Hematopoietic multipotent progenitor cell treated with erythropoietin and hydrocortisone succinate and interleukin-3 and kit ligand, for 4 days (in vitro differentiated cells): ENCODE data around the gene ENDOD1.
"Not testable (repeated sequence)": the region's sequence is repeated elsewhere in the genome, so short reads cannot be mapped to it uniquely, and the experiment has no call there.

Source experiments
- DNase-seq: peaks from one replicate; pipeline ENCODE4 v3.0.0-alpha.2; 2015

ENDOD1 gene

GRCh38 chr11:95104121-95104830 is 14.6 kb downstream of the ENDOD1 start:
- no peak for DNase-seq

- no peak for DNase-seq
These were observed 15.2 kb downstream of the ENDOD1 start for GRCh38 chr11:95104856-95105255.

- DNase-seq = peak; percentile 31
These were observed 18.5 kb downstream of the ENDOD1 start for GRCh38 chr11:95108159-95108611.

- peak; percentile 91 for DNase-seq
These were observed 19.3 kb downstream of the ENDOD1 start for GRCh38 chr11:95108671-95109551.

- DNase-seq = not testable (repeated sequence)
These were observed 21.8 kb downstream of the ENDOD1 start for GRCh38 chr11:95111471-95111870.

- no peak for DNase-seq
These were observed 22.4 kb downstream of the ENDOD1 start for GRCh38 chr11:95111923-95112540.

GRCh38 chr11:95115597-95115996 is 26.0 kb downstream of the ENDOD1 start:
- no peak for DNase-seq

GRCh38 chr11:95119361-95120060 is 29.9 kb downstream of the ENDOD1 start:
- DNase-seq = no peak

- DNase-seq = no peak
These were observed 32.1 kb downstream of the ENDOD1 start for GRCh38 chr11:95121698-95122097.

- no peak for DNase-seq
These were observed 33.9 kb downstream of the ENDOD1 start for GRCh38 chr11:95123556-95123955.

GRCh38 chr11:95128602-95129001 is 39.0 kb downstream of the ENDOD1 start:
- no peak for DNase-seq

- DNase-seq = peak; percentile 88
These were observed 43.3 kb downstream of the ENDOD1 start for GRCh38 chr11:95132956-95133355.

GRCh38 chr11:95134491-95134890 is 44.8 kb downstream of the ENDOD1 start:
- DNase-seq = no peak

GRCh38 chr11:95135155-95135554 is 45.5 kb downstream of the ENDOD1 start:
- no peak for DNase-seq

GRCh38 chr11:95135880-95136279 is 46.2 kb downstream of the ENDOD1 start:
- DNase-seq = no peak

- DNase-seq = not testable (repeated sequence)
These were observed 47.1 kb downstream of the ENDOD1 start for GRCh38 chr11:95136747-95137146.

- DNase-seq = no peak
These were observed 47.7 kb downstream of the ENDOD1 start for GRCh38 chr11:95137299-95137698.

- peak; percentile 68 for DNase-seq
These were observed 48.8 kb downstream of the ENDOD1 start for GRCh38 chr11:95138448-95138847.

GRCh38 chr11:95140397-95141033 is 50.9 kb downstream of the ENDOD1 start:
- DNase-seq = no peak

- no peak for DNase-seq
These were observed 52.8 kb downstream of the ENDOD1 start for GRCh38 chr11:95142431-95142830.

GRCh38 chr11:95143106-95143681 is 53.5 kb downstream of the ENDOD1 start:
- no peak for DNase-seq
